ENCODE data around the gene DKKL1. TPM values are rescaled to one million over a fixed set of nuclear protein-coding genes. Genes with fewer than 3 reads are reported as not detected.

DKKL1 gene
- total RNA-seq, 1 experiment from 2014 or later = 0.95 TPM

DNA sequence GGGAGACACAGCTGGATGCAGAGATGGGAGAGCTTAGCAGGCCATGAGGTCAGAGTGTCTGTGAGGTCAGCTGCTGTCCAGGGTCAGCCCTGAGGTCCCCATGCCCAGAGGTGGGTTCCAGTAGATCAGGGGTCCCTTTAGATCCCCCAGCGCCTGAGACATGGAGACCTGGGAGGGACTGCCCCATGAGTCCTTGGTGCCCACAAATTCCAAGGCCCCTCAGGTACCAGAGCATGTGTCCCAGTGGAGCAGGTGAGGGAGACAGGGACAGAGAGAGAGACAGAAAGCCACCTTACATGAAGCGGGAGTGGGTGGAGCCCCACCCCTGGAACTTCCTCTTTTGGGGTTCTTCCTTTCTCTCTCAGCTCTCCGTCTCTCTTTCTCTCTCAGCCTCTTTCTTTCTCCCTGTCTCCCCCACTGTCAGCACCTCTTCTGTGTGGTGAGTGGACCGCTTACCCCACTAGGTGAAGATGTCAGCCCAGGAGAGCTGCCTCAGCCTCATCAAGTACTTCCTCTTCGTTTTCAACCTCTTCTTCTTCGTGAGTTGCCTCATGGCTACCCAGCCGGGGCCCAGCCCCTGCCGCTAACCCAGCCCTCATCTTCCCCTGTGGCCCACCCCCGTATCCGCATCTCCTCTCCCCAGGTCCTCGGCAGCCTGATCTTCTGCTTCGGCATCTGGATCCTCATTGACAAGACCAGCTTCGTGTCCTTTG, 28.4 kb upstream of the DKKL1 start, which contains the start of gene CD37:
TSS of gene CD37 (plus strand) at position 336 of the 713 bp plus-strand sequence. CDS start at position 471, 135 bp downstream.
- no TSS peak for BruUV-seq (replicated peaks)
- Histone ChIP-seq H3K4me1 (ENCODE audit: control insufficient read depth, insufficient read depth, low read length) (no peaks in the 10 kb centered on the region; the same call in 1 of the 2 replicates), H3K9me3 (ENCODE audit: control insufficient read depth, insufficient read depth, low read depth, low read length) (no peaks in the 10 kb centered on the region), H3K27me3 (ENCODE audit: control insufficient read depth, insufficient read depth, low read length) (no peaks in the 10 kb centered on the region), H3K4me3 (ENCODE audit: low read depth in 2 of 2, low read length in 2 of 2) (no peak within 1 kb of the TSS), H3K27ac (ENCODE audit: low read length) (no peak within 1 kb of the TSS), H3K36me3 (ENCODE audit: control insufficient read depth, insufficient read depth, low read length) (no peaks in the 10 kb centered on the region)
- no peak for TF ChIP-seq POLR2AphosphoS5 (IDR thresholded peaks at IDR 0.05; ENCODE audit: low read depth, low read length)
- no peak for TF ChIP-seq SIN3A (IDR thresholded peaks at IDR 0.05; ENCODE audit: borderline replicate concordance, insufficient read depth, low read depth, low read length)
- TF ChIP-seq, protein P1, sequence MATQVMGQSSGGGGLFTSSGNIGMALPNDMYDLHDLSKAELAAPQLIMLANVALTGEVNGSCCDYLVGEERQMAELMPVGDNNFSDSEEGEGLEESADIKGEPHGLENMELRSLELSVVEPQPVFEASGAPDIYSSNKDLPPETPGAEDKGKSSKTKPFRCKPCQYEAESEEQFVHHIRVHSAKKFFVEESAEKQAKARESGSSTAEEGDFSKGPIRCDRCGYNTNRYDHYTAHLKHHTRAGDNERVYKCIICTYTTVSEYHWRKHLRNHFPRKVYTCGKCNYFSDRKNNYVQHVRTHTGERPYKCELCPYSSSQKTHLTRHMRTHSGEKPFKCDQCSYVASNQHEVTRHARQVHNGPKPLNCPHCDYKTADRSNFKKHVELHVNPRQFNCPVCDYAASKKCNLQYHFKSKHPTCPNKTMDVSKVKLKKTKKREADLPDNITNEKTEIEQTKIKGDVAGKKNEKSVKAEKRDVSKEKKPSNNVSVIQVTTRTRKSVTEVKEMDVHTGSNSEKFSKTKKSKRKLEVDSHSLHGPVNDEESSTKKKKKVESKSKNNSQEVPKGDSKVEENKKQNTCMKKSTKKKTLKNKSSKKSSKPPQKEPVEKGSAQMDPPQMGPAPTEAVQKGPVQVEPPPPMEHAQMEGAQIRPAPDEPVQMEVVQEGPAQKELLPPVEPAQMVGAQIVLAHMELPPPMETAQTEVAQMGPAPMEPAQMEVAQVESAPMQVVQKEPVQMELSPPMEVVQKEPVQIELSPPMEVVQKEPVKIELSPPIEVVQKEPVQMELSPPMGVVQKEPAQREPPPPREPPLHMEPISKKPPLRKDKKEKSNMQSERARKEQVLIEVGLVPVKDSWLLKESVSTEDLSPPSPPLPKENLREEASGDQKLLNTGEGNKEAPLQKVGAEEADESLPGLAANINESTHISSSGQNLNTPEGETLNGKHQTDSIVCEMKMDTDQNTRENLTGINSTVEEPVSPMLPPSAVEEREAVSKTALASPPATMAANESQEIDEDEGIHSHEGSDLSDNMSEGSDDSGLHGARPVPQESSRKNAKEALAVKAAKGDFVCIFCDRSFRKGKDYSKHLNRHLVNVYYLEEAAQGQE (IDR thresholded peaks at IDR 0.05; ENCODE audit: insufficient read depth in 1 of 2, low read depth in 2 of 2, low read length in 1 of 2) = no peak
- TF ChIP-seq, protein P2, sequence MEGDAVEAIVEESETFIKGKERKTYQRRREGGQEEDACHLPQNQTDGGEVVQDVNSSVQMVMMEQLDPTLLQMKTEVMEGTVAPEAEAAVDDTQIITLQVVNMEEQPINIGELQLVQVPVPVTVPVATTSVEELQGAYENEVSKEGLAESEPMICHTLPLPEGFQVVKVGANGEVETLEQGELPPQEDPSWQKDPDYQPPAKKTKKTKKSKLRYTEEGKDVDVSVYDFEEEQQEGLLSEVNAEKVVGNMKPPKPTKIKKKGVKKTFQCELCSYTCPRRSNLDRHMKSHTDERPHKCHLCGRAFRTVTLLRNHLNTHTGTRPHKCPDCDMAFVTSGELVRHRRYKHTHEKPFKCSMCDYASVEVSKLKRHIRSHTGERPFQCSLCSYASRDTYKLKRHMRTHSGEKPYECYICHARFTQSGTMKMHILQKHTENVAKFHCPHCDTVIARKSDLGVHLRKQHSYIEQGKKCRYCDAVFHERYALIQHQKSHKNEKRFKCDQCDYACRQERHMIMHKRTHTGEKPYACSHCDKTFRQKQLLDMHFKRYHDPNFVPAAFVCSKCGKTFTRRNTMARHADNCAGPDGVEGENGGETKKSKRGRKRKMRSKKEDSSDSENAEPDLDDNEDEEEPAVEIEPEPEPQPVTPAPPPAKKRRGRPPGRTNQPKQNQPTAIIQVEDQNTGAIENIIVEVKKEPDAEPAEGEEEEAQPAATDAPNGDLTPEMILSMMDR (IDR thresholded peaks at IDR 0.05) = no peak
- TF ChIP-seq TCF7L2 (IDR thresholded peaks at IDR 0.05; ENCODE audit: low read depth, low read length) = no peak
- in situ Hi-C loops (cut with HindIII; ENCODE audit: low pct_unique_long_range_greater_than_20kb, low sequenced_read_pairs) (no loop called here), intact Hi-C loops (cut with micrococcal nuclease; ENCODE audit: unreplicated experiment) (no loop called here)
- ATAC-seq (no peak), DNase-seq (ENCODE audit: low read depth, low spot score) (no peak)
- ChIA-PET POLR2A (no interaction called here), CTCF (no interaction called here)

DNA sequence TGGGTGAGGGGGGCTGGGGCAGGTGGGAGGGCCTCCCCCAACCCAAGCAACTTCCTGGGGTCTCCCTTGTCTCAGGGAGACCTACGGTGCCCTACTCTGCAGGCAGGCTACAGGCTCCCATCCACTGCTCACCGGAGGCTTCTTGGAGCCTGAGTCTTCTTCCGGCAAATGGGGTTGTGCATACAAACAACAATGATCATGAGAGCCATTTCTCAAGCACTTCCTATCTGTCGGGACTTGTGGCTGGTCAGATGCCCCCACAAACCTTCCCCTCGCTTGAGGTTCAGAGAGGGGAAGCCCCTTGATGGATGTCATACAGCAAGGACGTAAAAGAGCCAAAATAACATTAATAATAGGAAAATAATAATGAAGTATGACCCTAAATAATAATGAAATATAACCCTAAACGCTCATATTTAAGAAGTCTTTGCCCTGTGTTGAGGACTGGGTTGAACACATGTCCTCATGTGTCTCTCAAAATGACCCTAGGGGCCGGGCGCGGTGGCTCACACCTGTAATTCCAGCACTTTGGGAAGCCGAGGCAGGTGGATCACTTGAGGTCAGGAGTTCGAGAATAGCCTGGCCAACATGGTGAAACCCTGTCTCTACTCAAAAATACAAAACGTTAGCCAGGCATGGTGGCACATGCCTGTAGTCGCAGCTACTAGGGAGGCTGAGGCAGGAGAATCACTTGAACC, 27.7 kb upstream of the DKKL1 start:
- DNase-seq (ENCODE audit: low read depth, low spot score) (no peak), ATAC-seq (no peak)
- no peak overlapping the region for H3K27ac ChIP-seq (ENCODE audit: low read length)
- peaks cover 3% of the 10 kb centered on the region; the same call in 1 of the 2 replicates for H3K4me1 ChIP-seq (ENCODE audit: control insufficient read depth, insufficient read depth, low read length)
- H3K9me3 ChIP-seq (ENCODE audit: control insufficient read depth, insufficient read depth, low read depth, low read length) = no peaks in the 10 kb centered on the region
- H3K4me3 ChIP-seq (ENCODE audit: low read depth in 2 of 2, low read length in 2 of 2) = no peak overlapping the region
- ChIA-PET POLR2A (no interaction called here), CTCF (no interaction called here)
- TF ChIP-seq SIN3A (IDR thresholded peaks at IDR 0.05; ENCODE audit: borderline replicate concordance, insufficient read depth, low read depth, low read length) (no peak), TCF7L2 (IDR thresholded peaks at IDR 0.05; ENCODE audit: low read depth, low read length) (no peak), POLR2AphosphoS5 (IDR thresholded peaks at IDR 0.05; ENCODE audit: low read depth, low read length) (no peak)
- TF ChIP-seq, protein P1 (IDR thresholded peaks at IDR 0.05; ENCODE audit: insufficient read depth in 1 of 2, low read depth in 2 of 2, low read length in 1 of 2) = no peak
- TF ChIP-seq, protein P2 (IDR thresholded peaks at IDR 0.05) = no peak
- in situ Hi-C loops (cut with HindIII; ENCODE audit: low pct_unique_long_range_greater_than_20kb, low sequenced_read_pairs) (no loop called here), intact Hi-C loops (cut with micrococcal nuclease; ENCODE audit: unreplicated experiment) (no loop called here)
- BruUV-seq (replicated peaks) = no TSS peak
- no peaks in the 10 kb centered on the region for H3K27me3 ChIP-seq (ENCODE audit: control insufficient read depth, insufficient read depth, low read length)
- no peaks in the 10 kb centered on the region for H3K36me3 ChIP-seq (ENCODE audit: control insufficient read depth, insufficient read depth, low read length)

Measured in Panc1 (cell line).